HepG2 (cell line): ENCODE data around the gene TTPAL. TPM values are rescaled to one million over a fixed set of nuclear protein-coding genes. Genes with fewer than 3 reads are reported as not detected.

ENCODE experiments used
- DDIT3 ChIP-seq: sonication (generic); formaldehyde crosslinking; IDR thresholded peaks from 2 replicates; pipeline ENCODE4 v1.4.0; 2020; ENCODE audit warnings: mild to moderate bottlenecking, missing genetic modification reagents
- GATAD1 ChIP-seq: IDR thresholded peaks from 2 replicates; pipeline ENCODE4 v1.6.1; 2016; ENCODE audit warnings: missing genetic modification reagents, missing compliant biosample characterization
- GTF3A ChIP-seq: sonication (generic); formaldehyde crosslinking; conservative IDR thresholded peaks from 2 replicates; pipeline ENCODE4 v1.4.0; 2020; ENCODE audit warnings: mild to moderate bottlenecking, missing genetic modification reagents
- HDAC2 ChIP-seq: sonication (generic); formaldehyde crosslinking; IDR thresholded peaks from 2 replicates; pipeline ENCODE4 v1.4.0; 2020; ENCODE audit warnings: missing genetic modification reagents
- ISL2 ChIP-seq: sonication (generic); formaldehyde crosslinking; IDR thresholded peaks from 2 replicates; pipeline ENCODE4 v1.5.0; 2020; ENCODE audit warnings: missing genetic modification reagents
- JARID2 ChIP-seq: sonication (generic); formaldehyde crosslinking; IDR thresholded peaks from 2 replicates; pipeline ENCODE4 v1.8.1; 2023; ENCODE audit warnings: missing genetic modification reagents, inconsistent platforms; ENCODE audit not compliant: insufficient replicate concordance
- NFE2 ChIP-seq: sonication (generic); formaldehyde crosslinking; IDR thresholded peaks from 2 replicates; pipeline ENCODE4 v1.4.0; 2020; ENCODE audit warnings: missing genetic modification reagents
- NFE2L2 ChIP-seq: fragments of 150-350 bp; IDR thresholded peaks from 2 replicates; pipeline ENCODE4 v1.6.1; 2014; ENCODE audit warnings: low read length
- POLR2AphosphoS2 ChIP-seq: IDR thresholded peaks from 2 replicates; pipeline ENCODE4 v1.6.1; 2011; ENCODE audit warnings: low read depth, low read length, improper control_type of control experiment
- RARG ChIP-seq: sonication (generic); formaldehyde crosslinking; IDR thresholded peaks from 2 replicates; pipeline ENCODE4 v1.4.0; 2020; ENCODE audit warnings: low read depth, mild to moderate bottlenecking, missing genetic modification reagents
- TBP ChIP-seq: sonication (generic); formaldehyde crosslinking; IDR thresholded peaks from 2 replicates; pipeline ENCODE4 v1.5.0; 2020; ENCODE audit warnings: missing genetic modification reagents
- TCF7 ChIP-seq: sonication (generic); IDR thresholded peaks from 2 replicates; pipeline ENCODE4 v1.6.1; 2016; ENCODE audit warnings: antibody characterized with exemption, low read depth
- ZNF256 ChIP-seq: sonication (generic); formaldehyde crosslinking; conservative IDR thresholded peaks from 2 replicates; pipeline ENCODE4 v1.4.0; 2020; ENCODE audit warnings: missing genetic modification reagents
- ZNF772 ChIP-seq: sonication (generic); formaldehyde crosslinking; IDR thresholded peaks from 2 replicates; pipeline ENCODE4 v1.5.0; 2020; ENCODE audit warnings: mild to moderate bottlenecking, missing genetic modification reagents
- ZNF776 ChIP-seq: sonication (generic); formaldehyde crosslinking; IDR thresholded peaks from 2 replicates; pipeline ENCODE4 v1.4.0; 2020; ENCODE audit warnings: mild to moderate bottlenecking, missing genetic modification reagents
- polyA plus RNA-seq, 8 experiments: library from polyadenylated mRNA; depleted of rRNA in 3 of 8; stranded (reverse) in 7 of 8; unstranded in 1 of 8; fragments of >200 nt; fragmentation: Illumina TruSeq in 4 of 8; extraction: Trizol in 4 of 8; gene quantifications; 2 replicates each; pipeline versions ENCODE4 v1.2.1 to v1.2.3, GENCODE V29; 2011 to 2016; ENCODE audit warnings: low read depth in 4 of 8, missing spikeins in 1 of 8, mixed read lengths in 1 of 8; ENCODE audit not compliant: insufficient read depth in 1 of 8
- total RNA-seq, 5 experiments: library from RNA; depleted of rRNA; stranded (reverse); fragments of >200 nt; fragmentation: Illumina TruSeq; extraction: Trizol; gene quantifications; 2 replicates each; pipeline ENCODE4 v1.2.3, GENCODE V29; 2016; ENCODE audit warnings: low read depth in 1 of 5
- TF ChIP-seq, protein P1 (sequence below): sonication (generic); formaldehyde crosslinking; IDR thresholded peaks from 2 replicates; pipeline ENCODE4 v1.4.0; 2020; ENCODE audit warnings: missing genetic modification reagents, mild to moderate bottlenecking, borderline replicate concordance
- TF ChIP-seq, protein P2 (sequence below), 2 experiments: fragments of 450-650 bp in 1 of 2; sonication (generic) in 1 of 2; formaldehyde crosslinking in 1 of 2; IDR thresholded peaks; 2 replicates each; pipeline versions ENCODE4 v1.6.1 to v1.8.0; 2016 to 2022; ENCODE audit warnings: antibody characterized with exemption in 1 of 2, mild to moderate bottlenecking in 1 of 2, missing genetic modification reagents in 1 of 2

Gene TTPAL
- total and polyA plus RNA-seq, 2 of the 13 experiments (the other 11 are each of a cell fraction or from before 2014, with no cell fraction given): 4.3 to 18.8 TPM

DNA sequence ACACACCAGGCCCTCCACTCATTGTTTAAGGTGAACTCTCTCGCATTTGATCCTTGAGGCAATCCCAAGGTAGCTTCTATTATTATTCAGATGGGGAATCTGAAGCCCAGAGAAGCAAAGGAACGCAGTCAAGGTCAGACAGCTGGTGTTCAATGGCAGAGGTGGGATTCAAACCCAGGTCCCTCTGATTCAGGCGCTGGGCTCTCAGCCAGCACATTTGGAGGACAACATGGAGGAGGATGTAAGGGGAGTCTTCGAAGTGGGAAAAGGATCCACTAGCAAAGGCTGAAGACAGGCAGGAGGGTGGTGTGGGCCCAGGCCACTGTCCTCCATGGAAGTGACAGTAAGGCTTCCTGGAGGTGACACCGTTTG, 13.9 kb upstream of the TTPAL start (continued):
- TF ChIP-seq ZNF772 (no peak), DDIT3 (0 out of 2 replicates have a peak, but pooled peaks have one; percentile 69), ISL2 (CRISPR knock-in tag) (0 out of 2 replicates have a peak, but pooled peaks have one; percentile 14), TCF7 (no peak), NFE2L2 (no peak), JARID2 (CRISPR knock-in tag) (peak; percentile 64), RARG (CRISPR knock-in tag) (no peak), POLR2AphosphoS2 (no peak), GATAD1 (CRISPR knock-in tag) (peak; percentile 19; the same call in 1 of the 2 replicates), GTF3A (CRISPR knock-in tag) (0 out of 2 replicates have a peak, but pooled peaks have one; percentile 20), ZNF776 (CRISPR knock-in tag) (peak; percentile 44; the same call in 1 of the 2 replicates), TBP (CRISPR knock-in tag) (no peak), HDAC2 (CRISPR knock-in tag) (no peak), ZNF256 (CRISPR knock-in tag) (0 out of 2 replicates have a peak, but pooled peaks have one; percentile 43), NFE2 (CRISPR knock-in tag) (no peak)
- TF ChIP-seq, protein P1, sequence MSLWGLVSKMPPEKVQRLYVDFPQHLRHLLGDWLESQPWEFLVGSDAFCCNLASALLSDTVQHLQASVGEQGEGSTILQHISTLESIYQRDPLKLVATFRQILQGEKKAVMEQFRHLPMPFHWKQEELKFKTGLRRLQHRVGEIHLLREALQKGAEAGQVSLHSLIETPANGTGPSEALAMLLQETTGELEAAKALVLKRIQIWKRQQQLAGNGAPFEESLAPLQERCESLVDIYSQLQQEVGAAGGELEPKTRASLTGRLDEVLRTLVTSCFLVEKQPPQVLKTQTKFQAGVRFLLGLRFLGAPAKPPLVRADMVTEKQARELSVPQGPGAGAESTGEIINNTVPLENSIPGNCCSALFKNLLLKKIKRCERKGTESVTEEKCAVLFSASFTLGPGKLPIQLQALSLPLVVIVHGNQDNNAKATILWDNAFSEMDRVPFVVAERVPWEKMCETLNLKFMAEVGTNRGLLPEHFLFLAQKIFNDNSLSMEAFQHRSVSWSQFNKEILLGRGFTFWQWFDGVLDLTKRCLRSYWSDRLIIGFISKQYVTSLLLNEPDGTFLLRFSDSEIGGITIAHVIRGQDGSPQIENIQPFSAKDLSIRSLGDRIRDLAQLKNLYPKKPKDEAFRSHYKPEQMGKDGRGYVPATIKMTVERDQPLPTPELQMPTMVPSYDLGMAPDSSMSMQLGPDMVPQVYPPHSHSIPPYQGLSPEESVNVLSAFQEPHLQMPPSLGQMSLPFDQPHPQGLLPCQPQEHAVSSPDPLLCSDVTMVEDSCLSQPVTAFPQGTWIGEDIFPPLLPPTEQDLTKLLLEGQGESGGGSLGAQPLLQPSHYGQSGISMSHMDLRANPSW (CRISPR knock-in tag): no peak
- TF ChIP-seq, protein P2, sequence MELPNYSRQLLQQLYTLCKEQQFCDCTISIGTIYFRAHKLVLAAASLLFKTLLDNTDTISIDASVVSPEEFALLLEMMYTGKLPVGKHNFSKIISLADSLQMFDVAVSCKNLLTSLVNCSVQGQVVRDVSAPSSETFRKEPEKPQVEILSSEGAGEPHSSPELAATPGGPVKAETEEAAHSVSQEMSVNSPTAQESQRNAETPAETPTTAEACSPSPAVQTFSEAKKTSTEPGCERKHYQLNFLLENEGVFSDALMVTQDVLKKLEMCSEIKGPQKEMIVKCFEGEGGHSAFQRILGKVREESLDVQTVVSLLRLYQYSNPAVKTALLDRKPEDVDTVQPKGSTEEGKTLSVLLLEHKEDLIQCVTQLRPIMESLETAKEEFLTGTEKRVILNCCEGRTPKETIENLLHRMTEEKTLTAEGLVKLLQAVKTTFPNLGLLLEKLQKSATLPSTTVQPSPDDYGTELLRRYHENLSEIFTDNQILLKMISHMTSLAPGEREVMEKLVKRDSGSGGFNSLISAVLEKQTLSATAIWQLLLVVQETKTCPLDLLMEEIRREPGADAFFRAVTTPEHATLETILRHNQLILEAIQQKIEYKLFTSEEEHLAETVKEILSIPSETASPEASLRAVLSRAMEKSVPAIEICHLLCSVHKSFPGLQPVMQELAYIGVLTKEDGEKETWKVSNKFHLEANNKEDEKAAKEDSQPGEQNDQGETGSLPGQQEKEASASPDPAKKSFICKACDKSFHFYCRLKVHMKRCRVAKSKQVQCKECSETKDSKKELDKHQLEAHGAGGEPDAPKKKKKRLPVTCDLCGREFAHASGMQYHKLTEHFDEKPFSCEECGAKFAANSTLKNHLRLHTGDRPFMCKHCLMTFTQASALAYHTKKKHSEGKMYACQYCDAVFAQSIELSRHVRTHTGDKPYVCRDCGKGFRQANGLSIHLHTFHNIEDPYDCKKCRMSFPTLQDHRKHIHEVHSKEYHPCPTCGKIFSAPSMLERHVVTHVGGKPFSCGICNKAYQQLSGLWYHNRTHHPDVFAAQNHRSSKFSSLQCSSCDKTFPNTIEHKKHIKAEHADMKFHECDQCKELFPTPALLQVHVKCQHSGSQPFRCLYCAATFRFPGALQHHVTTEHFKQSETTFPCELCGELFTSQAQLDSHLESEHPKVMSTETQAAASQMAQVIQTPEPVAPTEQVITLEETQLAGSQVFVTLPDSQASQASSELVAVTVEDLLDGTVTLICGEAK (IDR thresholded peaks at IDR 0.05): no peak
- TF ChIP-seq, protein P2 (CRISPR knock-in tag; IDR thresholded peaks at IDR 0.05): no peak; the same call in 1 of the 2 replicates
